ENCODE measurements around the gene RFX1. TPM values are rescaled to one million over a fixed set of nuclear protein-coding genes. Genes with fewer than 3 reads are reported as not detected.

The RFX1 gene
- total RNA-seq: 1 to 10 TPM; 2.9 to 8.9 (median 4.5) TPM

DNA sequence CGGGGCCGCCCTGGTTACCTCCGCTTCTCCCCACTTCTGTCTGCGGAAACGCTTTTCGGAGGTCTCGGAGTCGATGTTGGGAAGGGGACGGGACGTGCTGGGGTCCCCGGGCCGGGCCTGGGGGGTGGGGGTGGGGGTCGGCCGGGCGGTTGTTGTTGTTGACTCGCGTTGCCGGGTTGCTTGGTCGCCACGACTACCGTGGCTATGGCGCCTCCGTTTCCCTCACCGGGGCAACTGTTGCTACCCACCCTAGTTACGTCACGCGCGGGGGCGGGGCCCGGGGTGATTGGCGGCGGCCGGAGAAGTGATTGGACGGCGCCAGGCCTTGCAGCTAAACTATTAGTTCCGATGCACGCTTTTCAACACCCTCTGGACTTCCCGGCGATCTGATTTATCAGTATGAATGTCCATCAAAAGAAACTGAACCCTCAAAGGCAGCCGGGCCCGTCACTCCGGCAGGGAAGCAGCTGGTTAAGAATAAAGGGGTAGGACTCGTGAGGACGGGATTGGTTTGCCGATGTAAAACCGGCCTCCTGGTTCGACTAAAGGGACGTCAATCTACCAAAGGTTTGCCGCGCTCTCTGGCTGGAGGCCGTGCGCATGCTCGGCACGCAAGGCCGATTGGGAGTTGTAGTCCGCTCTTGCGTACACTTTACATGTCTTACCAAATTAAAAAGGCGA is at the start of gene RFX1:
Gene RFX1 (minus strand): TSS at position 236 of the 681 bp plus-strand sequence. CDS start 12,477 bp downstream, outside the sequence.
- peak; percentile 100 for DNase-seq (ENCODE audit: extremely low spot score)
- Histone ChIP-seq H3K9me3 (no peaks in the 10 kb centered on the region), H3K36me3 (no peaks in the 10 kb centered on the region), H3K4me1 (peaks cover 23 to 41% (median 38%) of the 10 kb centered on the region in 4 donors), H3K27ac (replicated peaks in 1 of 4) (peak within 1 kb of the TSS; percentile 97 to 100 (median 99)), H3K4me3 (peak within 1 kb of the TSS; percentile 78 to 98 (median 86)), H3K27me3 (no peaks in the 10 kb centered on the region)
- TF ChIP-seq POLR2AphosphoS5 (IDR thresholded peaks at IDR 0.05) (peak in 1 of 2 donors; percentile 75), CTCF (IDR thresholded peaks at IDR 0.05) (peak in 1 of 3 experiments; percentile 44), POLR2A (IDR thresholded peaks at IDR 0.05; ENCODE audit: low read depth) (no peak), EP300 (IDR thresholded peaks at IDR 0.05) (no peak)
- WGBS: 0% methylated on average over 18 of the region's 58 CpGs
- intact Hi-C loops (cut with DNase I): loop anchor here (2.0 kb wide), 1 partner anchor 69 kb away; no protein-coding TSS in a partner anchor

DNA sequence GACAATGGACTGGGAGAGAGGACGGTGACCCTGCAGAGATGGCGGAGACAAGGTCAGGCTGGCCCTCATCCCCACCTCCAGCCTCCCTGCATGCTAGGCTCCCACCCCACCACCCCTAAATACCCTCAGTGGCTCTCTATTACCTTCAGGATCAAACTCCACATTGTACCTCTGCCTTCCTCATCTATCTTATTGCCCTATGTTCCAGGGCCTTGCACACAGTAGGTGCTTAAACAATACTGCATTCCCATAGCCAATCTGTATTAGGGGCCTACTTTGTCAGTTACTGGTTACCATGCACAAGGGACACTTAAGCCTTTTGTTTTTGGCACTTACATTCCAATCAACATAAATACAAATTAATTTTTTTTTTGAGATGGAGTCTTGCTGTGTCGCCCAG is 49.3 kb upstream of the RFX1 start:
- intact Hi-C loops (cut with DNase I): loop anchor here (5.0 kb wide), 1 partner anchor 173 kb away; no protein-coding TSS in a partner anchor
- no peak overlapping the region for H3K4me3 ChIP-seq
- DNase-seq (ENCODE audit: extremely low spot score): no peak
- peaks cover 0 to 9% (median 4%) of the 10 kb centered on the region in 4 donors for H3K9me3 ChIP-seq
- no peak for TF ChIP-seq POLR2A (IDR thresholded peaks at IDR 0.05; ENCODE audit: low read depth)
- TF ChIP-seq EP300 (IDR thresholded peaks at IDR 0.05): no peak
- no peak for TF ChIP-seq CTCF (IDR thresholded peaks at IDR 0.05)
- TF ChIP-seq POLR2AphosphoS5 (IDR thresholded peaks at IDR 0.05): no peak
- peaks cover 0 to 36% (median 19%) of the 10 kb centered on the region in 4 donors for H3K27me3 ChIP-seq
- WGBS: 94% methylated on average over 3 of the region's 3 CpGs
- H3K27ac ChIP-seq (replicated peaks in 1 of 4): no peak overlapping the region
- H3K4me1 ChIP-seq: peaks cover 5 to 28% (median 26%) of the 10 kb centered on the region in 4 donors
- H3K36me3 ChIP-seq: peaks cover 0 to 13% (median 0%) of the 10 kb centered on the region in 4 donors

DNA sequence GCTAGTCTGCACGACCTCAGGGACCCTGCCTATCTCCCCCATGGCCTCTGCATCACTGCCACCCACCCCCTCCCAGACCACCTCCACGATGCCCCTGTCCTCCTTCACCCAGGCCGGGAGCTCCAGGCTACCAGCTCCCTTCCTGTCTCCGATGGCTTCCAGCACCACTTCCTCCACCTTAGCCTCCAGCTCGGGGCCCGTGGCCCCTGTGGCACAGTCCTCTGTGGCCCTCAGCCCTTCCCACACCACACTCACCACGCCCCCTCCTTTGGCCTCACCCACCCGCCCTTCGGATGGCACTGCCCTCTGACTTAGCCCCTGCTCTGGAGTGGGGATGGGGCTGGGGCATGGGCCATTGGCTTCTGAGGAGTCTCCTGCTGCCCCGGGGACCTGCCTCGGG is 48.6 kb upstream of the RFX1 start:
- Histone ChIP-seq H3K36me3 (peaks cover 0 to 20% (median 0%) of the 10 kb centered on the region in 4 donors), H3K9me3 (peaks cover 0 to 9% (median 4%) of the 10 kb centered on the region in 4 donors), H3K27me3 (peaks cover 0 to 29% (median 14%) of the 10 kb centered on the region in 4 donors), H3K4me3 (no peak overlapping the region), H3K27ac (replicated peaks in 1 of 4) (no peak overlapping the region), H3K4me1 (peaks cover 5 to 28% (median 26%) of the 10 kb centered on the region in 4 donors)
- intact Hi-C loops (cut with DNase I): loop anchor here (5.0 kb wide), 1 partner anchor 172 kb away; no protein-coding TSS in a partner anchor
- WGBS: 72% methylated on average over 11 of the region's 11 CpGs
- TF ChIP-seq POLR2AphosphoS5 (IDR thresholded peaks at IDR 0.05) (no peak), POLR2A (IDR thresholded peaks at IDR 0.05; ENCODE audit: low read depth) (no peak), EP300 (IDR thresholded peaks at IDR 0.05) (no peak), CTCF (IDR thresholded peaks at IDR 0.05) (no peak)
- DNase-seq (ENCODE audit: extremely low spot score): peak; percentile 86

DNA sequence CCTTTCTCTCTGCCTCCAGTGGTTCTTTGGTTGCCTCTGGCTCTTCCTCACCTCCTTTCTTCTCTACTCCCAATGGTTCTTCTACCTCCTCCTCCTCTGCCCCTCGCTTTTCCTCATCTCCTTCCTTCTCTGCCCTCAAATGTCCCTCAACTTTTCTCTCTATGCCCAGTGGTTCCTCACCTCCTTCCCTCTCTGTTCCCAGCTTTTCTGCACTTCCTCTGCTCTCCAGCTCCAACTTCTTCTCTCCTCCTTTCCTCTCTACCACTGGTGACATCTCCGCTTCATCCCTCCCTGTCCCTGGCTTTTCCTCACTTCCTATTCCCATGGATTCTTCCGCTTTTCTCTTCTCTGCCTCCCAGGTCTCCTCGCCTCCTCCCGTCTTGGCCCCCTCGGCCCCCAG is 48.0 kb upstream of the RFX1 start:
- intact Hi-C loops (cut with DNase I): no loop called here
- peaks cover 0 to 9% (median 4%) of the 10 kb centered on the region in 4 donors for H3K9me3 ChIP-seq
- peaks cover 0 to 22% (median 0%) of the 10 kb centered on the region in 4 donors for H3K36me3 ChIP-seq
- no peak overlapping the region for H3K4me3 ChIP-seq
- peaks cover 0 to 23% (median 9%) of the 10 kb centered on the region in 4 donors for H3K27me3 ChIP-seq
- DNase-seq (ENCODE audit: extremely low spot score): no peak
- TF ChIP-seq POLR2AphosphoS5 (IDR thresholded peaks at IDR 0.05) (no peak), EP300 (IDR thresholded peaks at IDR 0.05) (no peak), POLR2A (IDR thresholded peaks at IDR 0.05; ENCODE audit: low read depth) (no peak), CTCF (IDR thresholded peaks at IDR 0.05) (no peak)
- H3K4me1 ChIP-seq: peaks cover 5 to 24% (median 22%) of the 10 kb centered on the region in 4 donors
- WGBS: 89% methylated on average over 6 of the region's 6 CpGs
- no peak overlapping the region for H3K27ac ChIP-seq (replicated peaks in 1 of 4)

Measured in esophagus muscularis mucosa (tissue), 4 donors.